Neural cell (in vitro differentiated cells): Measurements from ENCODE around the gene SH3GLB2.

ENCODE experiments used
- CTCF ChIP-seq: fragments of 450-650 bp; IDR thresholded peaks from 2 replicates; pipeline ENCODE4 v1.5.1; 2014; ENCODE audit warnings: antibody characterized with exemption, mild to moderate bottlenecking, moderate library complexity; ENCODE audit not compliant: poor library complexity, severe bottlenecking
- EZH2 ChIP-seq: fragments of 200-600, 300-800 bp; shearing (Covaris generic), sonication (generic); IDR thresholded peaks from 2 replicates; pipeline ENCODE4 v1.6.1; 2014; ENCODE audit warnings: antibody characterized with exemption, low read length, borderline replicate concordance, mild to moderate bottlenecking; ENCODE audit not compliant: insufficient read depth, poor library complexity, severe bottlenecking
- POLR2AphosphoS5 ChIP-seq: IDR thresholded peaks from 2 replicates; pipeline ENCODE4 v1.6.1; 2012
- RAD21 ChIP-seq: fragments of 450-650 bp; conservative IDR thresholded peaks from 2 replicates; pipeline ENCODE4 v1.6.1; 2014; ENCODE audit warnings: antibody characterized with exemption, mild to moderate bottlenecking, moderate library complexity

GRCh38 chr9:129001504-129002325 lies 26.4 kb downstream of the SH3GLB2 start:
- no peak for TF ChIP-seq CTCF
- TF ChIP-seq EZH2 = no peak
- peak; percentile 27 for TF ChIP-seq POLR2AphosphoS5
- no peak for TF ChIP-seq RAD21
